HuH-7.5 (cell line): Measurements from ENCODE around the gene ZBED1.
"Not testable (repeated sequence)": the region's sequence is repeated elsewhere in the genome, so short reads cannot be mapped to it uniquely, and the experiment has no call there.

Experiments
- DNase-seq: peaks from one replicate; pipeline ENCODE4 v3.0.0; 2011; ENCODE audit warnings: low spot score

The ZBED1 gene

DNA sequence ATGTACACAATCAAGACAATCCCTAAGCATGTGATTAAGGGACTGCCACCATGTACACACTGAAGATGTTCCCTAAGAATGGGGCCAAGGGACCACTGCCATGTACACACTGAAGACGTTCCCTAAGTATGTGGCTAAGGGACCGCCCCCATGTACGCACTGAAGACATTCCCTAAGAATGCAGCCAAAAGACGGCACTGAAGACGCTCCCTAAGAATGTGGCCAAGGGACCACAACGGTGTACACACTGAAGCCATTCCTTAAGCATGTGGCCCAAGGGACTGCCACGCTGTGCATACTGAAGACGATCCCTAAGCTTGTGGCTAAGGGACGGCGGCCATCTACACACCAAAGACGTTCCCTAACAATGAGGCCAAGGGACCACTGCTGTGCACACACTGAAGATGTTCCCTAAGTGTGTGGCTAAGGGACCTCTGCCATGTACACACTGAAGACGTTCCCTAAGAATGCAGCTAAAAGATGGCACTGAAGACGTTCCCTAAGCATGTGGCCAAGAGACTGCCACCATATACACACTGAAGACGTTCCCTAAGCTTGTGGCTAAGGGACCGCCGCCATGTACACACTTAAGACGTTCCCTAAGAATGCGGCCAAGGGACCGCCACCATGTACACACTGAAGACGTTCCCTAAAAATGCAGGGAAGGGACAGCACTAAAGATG, 26.4 kb downstream of the ZBED1 start:
- DNase-seq, result no peak

DNA sequence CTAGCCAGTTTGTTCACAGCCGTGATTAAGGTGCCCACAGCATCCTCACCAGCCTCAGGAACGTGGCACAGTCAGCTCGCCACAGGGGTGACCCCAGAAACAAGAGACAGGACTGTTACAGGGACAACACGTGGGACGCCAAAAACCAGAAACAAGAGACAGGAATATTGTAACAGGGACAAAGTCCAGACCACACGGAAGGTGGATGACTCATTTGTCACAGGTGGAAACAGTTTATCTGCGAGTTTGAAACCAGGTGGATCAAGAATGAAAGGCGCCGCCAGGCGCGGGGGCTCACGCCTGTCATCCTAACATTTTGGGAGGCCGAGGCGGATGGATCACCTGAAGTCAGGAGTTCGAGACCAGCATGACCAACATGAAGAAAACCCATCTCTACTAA, 27.7 kb downstream of the ZBED1 start:
- not testable (repeated sequence) for DNase-seq

DNA sequence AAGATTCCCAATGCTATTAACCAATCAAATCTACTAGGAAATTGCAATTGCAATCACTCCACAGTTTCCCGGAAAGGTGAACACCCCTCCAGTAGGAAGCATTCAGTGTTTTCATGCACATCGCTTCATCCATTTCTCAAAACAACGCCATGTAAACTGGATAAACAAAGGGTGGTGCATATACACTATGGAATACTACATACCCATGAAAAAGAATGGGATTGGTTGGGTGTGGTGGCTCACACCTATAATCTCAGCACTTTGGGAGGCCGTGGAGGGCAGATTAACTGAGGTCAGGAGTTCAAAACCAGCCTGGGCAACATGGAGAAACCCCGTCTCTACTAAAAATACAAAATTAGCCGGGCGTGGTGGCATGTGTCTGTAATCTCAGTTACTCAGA, 29.1 kb downstream of the ZBED1 start:
- DNase-seq, result no peak

DNA sequence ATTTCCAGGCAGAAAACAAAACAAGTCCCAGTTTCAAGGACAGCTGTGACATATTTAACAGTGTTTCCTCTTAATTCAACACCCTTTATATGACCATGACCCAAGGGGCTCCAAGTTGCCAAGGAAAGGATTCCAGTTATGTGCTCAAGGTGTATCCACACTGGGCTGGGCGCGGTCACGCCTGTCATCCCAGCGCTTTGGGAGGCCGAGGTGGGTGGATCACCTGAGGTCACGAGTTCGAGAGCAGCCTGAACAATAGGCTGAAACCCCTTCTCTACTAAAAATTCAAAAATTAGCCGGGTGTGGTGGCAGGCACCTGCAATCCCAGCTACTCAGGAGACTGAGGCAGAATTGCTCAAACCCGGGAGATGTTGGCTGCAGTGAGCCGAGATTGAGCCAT, 29.6 kb downstream of the ZBED1 start:
- DNase-seq, result not testable (repeated sequence)

DNA sequence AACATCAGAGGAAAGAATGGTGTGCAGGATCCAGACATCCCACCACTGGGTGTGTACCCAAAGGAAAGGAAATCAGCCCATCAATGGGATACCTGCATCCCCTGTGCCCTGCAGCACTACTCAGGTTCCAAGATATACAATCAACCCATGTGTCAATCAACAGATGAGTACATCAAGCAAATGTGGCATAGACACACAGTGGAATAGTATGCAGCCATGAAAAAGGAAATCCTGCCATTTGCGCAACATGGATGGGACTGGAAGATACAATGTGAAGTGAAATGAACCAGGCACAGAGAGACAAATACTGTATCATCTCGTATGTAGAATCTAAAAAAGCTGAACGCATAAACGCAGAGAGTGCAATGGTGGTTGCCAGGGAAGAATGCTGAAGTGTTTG, 30.9 kb downstream of the ZBED1 start:
- not testable (repeated sequence) for DNase-seq

DNA sequence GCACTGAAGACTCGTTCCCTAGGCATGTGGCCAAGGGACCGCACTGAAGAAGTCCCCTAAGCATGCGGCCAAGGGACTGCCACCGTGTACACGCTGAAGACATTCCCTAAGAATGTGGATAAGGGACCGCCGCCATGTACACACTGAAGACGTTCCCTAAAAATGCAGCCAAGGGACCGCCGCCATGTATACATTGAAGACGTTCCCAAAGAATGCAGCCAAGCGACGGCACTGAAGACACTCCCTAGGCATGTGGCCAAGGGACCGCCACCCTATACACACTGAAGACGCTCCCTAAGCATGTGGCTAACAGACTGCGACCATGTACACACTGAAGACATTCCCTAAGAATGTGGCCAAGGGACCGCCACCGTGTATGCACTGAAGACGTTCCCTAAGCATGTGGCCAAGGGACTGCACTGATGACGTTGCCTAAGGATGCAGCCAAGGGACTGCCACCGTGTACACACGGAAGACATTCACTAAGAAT, 31.5 kb downstream of the ZBED1 start:
- no peak for DNase-seq

DNA sequence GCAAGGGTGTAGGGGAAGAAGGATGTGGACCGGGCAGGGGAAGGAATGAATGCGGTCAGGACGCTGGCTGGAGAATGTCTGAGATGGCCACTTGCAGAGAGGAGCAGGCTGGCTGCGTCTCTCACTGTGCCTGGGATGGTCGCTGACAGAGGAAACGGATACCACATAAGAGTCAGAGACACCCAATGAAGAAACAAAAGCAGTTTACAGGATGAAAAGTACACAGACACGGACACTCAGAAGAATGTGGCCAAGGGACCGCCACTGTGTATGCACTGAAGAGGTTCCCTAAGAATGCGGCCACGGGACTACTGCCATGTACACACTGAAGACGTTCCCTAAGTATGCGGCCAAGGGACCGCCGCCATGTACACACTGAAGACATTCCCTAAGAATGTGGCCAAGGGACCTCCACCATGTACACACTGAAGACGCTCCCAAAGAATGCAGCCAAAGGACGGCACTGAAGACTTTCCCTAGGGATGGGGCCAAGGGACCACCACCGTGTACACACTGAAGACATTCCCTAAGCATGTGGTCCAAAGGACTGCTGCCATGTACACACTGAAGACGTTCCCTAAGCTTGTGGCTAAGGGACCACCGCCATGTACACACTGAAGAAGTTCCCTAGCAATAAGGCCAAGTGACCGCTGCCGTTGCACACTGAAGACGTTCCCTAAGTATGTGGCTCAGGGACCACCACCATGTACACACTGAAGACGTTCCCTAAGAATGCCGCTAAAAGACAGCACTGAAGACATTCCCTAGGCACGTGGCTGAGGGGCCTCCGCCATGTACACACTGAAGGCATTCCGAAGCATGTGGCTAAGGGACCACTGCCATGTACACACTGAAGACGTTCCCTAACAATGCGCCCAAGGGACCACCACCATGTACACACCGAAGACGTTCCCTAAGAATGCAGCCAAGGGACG, 32.2 kb downstream of the ZBED1 start:
- no peak for DNase-seq

DNA sequence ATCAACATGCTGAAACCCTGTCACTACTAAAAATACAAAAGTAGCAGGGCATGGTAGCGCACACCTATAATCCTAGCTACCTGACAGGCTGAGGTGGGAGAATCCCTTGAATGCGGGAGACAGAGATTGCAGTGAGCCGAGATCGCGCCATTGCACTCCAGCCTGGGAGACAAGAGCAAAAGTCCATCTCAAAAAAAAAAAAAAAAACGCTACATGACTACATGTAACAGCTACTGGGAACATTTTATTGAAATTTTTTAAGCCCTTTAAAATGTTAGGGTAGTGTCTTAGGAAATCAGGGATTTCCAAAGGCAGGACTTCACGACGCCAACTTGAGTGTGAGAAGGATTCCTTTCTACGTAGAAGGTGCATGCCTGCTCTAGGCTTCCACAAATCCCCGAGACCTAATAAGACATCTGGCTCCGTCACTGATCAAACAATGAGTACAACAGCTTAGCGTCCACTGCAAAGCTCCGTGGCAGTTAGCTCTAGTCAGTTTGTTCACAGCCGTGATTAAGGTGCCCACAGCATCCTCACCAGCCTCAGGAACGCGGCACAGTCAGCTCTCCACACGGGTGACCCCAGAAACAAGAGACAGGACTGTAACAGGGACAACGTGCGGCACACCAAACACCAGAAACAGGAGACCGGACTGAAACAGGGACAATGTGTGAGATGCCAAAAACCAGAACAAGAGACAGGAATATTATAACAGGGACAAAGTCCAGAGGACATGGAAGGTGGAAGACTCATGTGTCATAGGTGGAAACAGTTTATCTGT, 33.7 kb downstream of the ZBED1 start:
- no peak for DNase-seq

DNA sequence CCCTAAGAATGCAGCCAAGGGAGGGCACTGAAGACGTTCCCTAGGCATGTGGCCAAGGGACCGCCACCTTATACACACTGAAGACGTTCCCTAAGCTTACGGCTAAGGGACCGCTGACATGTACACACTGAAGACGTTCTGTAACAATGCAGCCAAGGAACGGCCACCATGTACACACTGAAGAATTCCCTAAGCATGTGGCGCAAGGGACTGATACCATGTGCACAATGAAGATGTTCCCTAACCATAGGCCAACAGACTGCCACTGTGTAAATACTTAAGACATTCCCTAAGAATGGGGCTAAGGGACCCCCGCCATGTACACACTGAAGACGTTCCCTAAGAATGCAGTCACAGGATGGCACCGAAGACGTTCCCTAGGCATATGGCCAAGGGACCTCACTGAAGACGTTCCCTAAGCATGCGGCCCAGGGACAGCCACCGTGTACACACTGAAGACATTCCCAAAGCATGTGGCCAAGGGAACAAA, 36.1 kb downstream of the ZBED1 start:
- DNase-seq, result no peak

DNA sequence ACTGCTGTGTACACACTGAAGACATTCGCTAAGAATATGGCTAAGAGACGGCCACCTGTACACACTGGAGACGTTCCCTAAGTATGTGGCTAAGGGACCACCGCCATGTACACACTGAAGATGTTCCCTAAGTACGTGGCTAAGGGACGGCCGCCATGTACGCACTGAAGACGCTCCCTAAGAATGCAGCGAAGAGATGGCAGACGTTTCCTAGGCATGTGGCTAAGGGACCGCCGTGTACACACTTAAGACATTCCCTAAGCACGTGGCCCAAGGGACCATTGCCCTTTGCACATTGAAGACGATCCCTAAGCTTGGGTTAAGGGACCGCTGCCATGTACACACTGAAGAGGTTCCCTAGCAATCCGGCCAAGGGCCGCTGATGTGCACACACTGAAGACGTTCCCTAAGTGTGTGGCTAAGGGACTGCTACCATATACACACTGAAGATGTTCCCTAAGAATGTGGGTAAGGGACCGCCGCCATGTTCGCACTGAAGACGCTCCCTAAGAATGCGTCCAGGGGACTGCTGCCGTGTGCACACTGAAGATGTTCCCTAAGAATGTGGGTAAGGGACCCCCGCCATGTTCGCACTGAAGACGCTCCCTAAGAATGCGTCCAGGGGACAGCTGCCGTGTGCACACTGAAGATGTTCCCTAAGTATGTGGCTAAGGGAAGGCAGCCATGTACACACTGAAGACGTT, 36.7 kb downstream of the ZBED1 start:
- DNase-seq, result no peak

DNA sequence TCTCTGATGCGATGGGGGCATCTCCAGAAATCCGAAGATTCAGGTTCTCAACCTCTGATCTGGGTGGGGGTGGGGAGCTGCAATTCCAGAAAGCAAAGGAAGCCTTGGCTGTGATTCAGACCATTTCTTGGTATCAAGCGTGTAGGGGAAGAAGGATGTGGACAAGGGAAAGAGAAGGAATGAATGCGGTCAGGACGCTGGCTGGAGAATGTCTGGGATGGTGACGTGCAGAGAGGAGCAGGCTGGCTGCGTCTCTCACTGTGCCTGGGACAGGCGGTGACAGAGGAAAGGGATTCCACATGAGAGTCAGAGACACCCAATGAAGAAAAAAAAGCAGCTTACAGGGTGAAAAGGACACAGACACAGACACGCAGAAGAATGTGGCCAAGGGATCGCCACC, 37.3 kb downstream of the ZBED1 start:
- not testable (repeated sequence) for DNase-seq

DNA sequence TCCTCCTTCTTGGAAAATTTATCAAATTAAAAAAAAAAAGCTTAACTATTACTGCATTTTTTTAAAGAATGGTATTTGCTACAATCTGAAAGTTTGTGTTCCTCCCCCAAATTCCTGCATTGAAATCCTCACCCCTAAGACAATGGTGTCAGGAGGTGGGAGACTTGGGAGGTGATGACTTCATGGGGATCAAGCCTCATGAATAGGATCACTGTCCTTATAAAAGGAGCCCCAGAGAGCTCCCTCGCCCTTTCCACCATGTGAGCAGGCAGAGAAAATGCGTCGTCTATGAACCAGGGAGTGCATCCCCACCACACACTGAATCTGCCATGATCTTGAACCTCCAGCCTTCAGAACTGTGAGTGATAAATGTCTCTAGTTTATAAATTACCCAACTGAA, 38.0 kb downstream of the ZBED1 start:
- no peak for DNase-seq

DNA sequence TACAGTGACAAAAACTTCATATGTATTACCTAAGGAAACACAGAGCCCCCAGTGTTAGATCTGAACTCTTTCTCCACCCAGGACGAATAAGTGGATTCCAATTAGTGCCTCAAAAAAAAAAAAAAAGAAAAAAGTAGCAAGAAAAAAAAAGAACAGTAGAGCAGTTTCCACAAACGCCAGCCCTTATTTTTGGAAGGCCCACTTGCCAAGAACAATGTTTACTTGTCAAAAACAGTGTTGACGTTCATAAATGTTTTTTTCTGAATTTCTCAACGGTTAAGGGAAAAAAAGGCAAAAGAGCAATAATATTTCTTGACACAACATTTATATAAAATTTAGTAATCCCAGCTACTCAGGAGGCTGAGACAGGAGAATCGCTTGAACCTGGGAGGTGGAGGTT, 38.7 kb downstream of the ZBED1 start:
- DNase-seq, result no peak

DNA sequence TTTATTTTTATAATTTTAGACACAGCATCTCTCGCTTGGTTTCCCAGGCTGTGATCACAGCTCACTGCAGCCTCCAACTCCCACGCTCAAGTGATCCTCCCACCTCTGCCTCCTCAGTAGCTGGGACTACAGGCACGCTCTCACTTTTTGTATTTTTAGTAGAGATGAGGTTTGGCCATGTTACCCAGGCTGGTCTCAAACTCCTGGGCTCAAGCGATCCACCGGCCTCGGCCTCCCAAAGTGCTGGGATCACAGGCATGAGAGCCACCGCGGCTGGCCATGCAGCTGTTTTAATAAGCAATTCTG, 39.1 kb downstream of the ZBED1 start:
- DNase-seq, result no peak

DNA sequence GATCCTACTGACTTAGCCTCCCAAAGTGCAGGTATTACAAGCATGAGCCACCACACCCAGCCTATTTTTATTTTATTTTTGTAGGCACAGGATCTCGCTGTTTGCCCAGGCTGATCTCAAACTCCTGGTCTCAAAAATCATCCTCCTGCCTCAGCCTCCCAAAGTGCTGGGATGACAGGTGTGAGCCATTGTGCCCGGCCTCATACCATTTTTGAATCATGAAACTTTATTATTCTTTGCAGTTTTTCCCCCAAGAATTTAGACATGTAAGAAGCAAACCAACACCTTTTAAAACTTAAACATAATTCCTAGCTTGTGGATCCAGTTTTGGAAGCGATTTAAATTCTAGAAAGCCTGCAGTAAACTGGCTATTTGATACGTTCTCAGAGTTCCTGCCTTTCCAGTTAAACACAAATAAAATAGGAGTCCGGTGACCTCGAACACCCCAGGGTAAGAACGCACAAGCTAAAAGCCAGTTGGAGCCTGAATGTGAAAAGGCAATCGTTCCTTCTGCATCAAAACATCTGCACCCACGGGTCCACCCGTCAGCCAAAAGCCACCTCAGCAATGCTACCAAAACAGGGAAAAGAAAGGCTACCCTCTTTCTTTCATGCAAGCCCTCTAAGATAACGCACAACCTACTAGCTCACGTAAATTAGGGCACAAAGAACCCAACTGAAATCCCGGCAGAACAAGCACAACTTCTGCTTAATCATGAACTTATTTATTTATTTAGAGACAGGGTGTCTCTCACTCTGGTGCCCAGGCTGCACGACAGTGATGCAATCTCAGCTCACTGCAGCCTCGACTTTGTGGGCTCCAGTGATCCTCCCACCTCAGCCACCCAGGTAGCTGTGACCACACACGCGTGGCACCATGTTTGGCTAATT, 39.7 kb downstream of the ZBED1 start:
- DNase-seq, result not testable (repeated sequence)

DNA sequence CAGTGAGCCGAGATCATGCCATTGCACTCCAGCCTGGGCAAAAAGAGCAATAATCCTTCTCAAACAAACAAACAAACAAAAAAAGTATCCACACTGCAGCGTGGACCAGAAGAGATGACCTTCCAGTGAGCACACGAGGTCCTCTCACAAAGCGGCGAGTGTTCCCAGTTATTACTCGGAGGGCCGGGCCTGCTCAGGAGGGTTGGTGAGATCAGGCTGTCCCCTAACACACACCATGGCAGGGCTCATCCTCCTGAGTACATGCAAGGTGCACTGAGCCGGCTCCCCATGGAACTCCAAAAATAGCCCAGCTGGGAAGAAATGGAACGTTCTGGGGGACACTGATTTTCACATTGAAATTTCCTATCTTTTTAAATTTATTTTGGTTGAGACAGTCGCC, 40.7 kb downstream of the ZBED1 start:
- not testable (repeated sequence) for DNase-seq

DNA sequence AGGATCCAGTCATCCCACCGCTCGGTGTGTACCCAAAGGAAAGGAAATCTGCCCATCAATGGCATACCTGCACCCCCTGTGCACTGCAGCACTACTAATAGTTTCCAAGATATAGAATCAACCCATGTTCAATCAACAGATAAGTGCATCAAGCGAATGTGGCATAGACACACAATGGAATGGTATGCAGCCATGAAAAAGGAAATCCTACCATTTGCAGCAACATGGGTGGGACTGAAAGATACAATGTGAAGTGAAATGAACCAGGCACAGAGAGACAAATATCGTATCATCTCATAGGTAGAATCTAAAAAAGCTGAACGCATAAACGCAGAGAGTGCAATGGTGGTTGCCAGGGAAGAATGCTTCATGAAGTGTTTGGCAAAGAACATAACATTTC, 42.5 kb downstream of the ZBED1 start:
- DNase-seq, result no peak

DNA sequence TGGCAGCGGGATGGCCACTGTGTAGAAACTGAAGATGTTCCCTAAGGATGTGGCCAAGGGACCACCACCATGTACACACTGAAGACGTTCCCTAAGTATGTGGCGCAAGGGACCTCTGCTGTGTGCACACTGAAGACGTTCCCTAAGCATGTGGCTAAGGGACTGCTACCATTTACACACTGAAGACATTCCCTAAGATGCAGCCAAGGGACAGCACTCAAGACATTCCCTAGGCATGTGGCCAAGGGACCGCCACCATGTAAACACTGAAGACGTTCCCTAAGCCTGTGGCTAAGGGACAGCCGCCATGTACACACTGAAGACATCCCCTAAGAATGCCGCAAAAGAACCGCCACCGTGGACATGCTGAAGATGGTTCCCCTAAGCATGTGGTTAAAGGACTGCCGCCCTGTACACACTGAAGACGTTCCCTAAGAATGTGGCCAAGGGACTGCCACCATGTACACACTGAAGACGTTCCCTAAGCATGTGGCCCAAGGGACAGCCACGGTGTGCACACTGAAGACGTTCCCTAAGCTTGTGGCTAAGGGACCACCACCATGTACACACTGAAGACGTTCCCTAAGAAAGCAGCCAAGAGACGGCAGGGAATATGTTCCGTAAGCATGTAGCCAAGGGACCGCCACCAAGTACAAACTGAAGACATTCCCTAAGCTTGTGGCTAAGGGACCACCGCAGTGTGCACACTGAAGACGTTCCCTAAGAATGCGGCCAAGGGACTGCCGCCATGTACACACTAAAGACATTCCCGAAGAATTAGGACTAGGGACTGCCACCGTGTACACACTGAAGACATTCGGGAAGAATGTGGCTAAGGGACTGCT, 43.3 kb downstream of the ZBED1 start:
- no peak for DNase-seq

DNA sequence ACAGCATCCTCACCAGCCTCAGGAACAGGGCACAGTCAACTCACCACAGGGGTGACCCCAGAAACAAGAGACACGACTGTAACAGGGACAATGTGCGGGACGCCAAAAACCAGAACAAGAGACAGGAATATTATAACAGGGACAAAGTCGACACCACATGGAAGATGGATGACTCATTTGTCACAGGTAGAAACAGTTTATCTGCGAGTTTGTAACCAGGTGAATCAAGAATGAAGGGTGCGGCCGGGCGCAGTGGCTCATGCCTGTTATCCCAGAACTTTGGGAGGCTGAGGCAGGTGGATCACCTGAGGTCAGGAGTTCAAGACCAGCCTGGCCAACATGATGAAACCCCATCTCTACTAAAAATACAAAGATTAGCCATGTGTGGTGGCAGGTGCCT, 44.7 kb downstream of the ZBED1 start:
- DNase-seq, result not testable (repeated sequence)

DNA sequence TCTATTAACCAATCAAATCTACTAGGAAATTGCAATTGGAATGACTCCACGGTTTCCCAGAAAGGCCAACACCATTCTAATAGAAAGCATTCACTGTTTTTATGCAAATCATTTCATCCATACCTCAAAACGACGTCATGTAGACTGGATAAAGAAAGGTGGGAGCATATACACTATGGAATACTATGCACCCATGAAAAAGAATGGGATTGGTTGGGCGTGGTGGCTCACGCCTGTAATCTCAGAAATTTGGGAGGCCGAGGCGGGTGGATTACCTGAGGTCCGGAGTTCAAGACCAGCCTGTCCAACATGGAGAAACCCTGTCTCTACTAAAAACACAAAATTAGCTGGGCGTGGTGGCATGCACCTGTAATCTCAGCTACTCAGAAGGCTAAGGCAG, 46.2 kb downstream of the ZBED1 start:
- not testable (repeated sequence) for DNase-seq
